PC-3 (cell line): Measurements from ENCODE around the gene FOXO1.

ENCODE experiments used
- CTCF ChIP-seq: fragments of 300-600 bp; sonication (generic); conservative IDR thresholded peaks from 2 replicates; pipeline ENCODE4 v1.5.1; 2017; ENCODE audit warnings: antibody characterized with exemption, low read depth, mild to moderate bottlenecking, low read length
- EZH2 ChIP-seq: fragments of 300-600 bp; sonication (generic); IDR thresholded peaks from one replicate; pipeline ENCODE4 v1.6.1; 2017; ENCODE audit warnings: antibody characterized with exemption, mild to moderate bottlenecking, low read length; ENCODE audit not compliant: unreplicated experiment

- TF ChIP-seq CTCF (no peak), EZH2 (no peak)
Measured at GRCh38 chr13:40553356-40553755, 113.1 kb downstream of the FOXO1 start.
